CD4-positive, alpha-beta T cell treated with Interleukin-21 for 1 hour (primary cell): ENCODE measurements around the gene CAMTA1.

Experiments used
- DNase-seq: peaks from one replicate; pipeline ENCODE4 v3.0.0-alpha.2; 2020

The CAMTA1 gene

DNA sequence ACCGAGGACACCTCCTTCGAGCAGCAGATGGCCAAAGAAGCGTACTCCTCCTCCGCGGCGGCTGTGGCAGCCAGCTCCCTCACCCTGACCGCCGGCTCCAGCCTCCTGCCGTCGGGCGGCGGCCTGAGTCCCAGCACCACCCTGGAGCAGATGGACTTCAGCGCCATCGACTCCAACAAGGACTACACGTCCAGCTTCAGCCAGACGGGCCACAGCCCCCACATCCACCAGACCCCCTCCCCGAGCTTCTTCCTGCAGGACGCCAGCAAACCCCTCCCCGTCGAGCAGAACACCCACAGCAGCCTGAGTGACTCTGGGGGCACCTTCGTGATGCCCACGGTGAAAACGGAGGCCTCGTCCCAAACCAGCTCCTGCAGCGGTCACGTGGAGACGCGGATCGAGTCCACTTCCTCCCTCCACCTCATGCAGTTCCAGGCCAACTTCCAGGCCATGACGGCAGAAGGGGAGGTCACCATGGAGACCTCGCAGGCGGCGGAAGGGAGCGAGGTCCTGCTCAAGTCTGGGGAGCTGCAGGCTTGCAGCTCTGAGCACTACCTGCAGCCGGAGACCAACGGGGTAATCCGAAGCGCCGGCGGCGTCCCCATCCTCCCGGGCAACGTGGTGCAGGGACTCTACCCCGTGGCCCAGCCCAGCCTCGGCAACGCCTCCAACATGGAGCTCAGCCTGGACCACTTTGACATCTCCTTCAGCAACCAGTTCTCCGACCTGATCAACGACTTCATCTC is 879.1 kb downstream of the CAMTA1 start:
- no peak for DNase-seq

GRCh38 chr1:7664893-7665250 is 879.6 kb downstream of the CAMTA1 start:
- no peak for DNase-seq

- DNase-seq = no peak
Observed at GRCh38 chr1:7666249-7666648, 881.0 kb downstream of the CAMTA1 start.

DNA sequence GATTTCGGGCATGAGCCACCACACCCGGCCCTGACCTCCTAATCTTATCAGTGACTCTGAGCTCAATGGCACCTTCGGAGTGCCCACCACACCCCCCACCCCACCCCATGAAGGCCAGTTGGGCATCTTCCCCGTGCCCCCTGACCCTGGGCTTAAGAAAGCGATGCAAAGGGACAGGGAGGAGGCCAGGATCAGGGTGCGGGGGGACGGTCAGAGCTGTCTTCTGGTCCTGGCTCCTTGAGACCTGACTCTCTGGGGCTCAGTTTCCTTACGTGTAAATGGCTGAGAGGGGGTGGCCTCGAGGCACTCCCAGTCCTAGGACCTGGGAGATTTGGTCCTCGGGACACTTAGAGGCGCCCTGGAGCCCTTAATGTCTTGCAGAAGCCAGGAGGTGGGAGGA is 881.9 kb downstream of the CAMTA1 start:
- DNase-seq = no peak

GRCh38 chr1:7667625-7668218 is 882.5 kb downstream of the CAMTA1 start:
- DNase-seq = peak; percentile 82

DNA sequence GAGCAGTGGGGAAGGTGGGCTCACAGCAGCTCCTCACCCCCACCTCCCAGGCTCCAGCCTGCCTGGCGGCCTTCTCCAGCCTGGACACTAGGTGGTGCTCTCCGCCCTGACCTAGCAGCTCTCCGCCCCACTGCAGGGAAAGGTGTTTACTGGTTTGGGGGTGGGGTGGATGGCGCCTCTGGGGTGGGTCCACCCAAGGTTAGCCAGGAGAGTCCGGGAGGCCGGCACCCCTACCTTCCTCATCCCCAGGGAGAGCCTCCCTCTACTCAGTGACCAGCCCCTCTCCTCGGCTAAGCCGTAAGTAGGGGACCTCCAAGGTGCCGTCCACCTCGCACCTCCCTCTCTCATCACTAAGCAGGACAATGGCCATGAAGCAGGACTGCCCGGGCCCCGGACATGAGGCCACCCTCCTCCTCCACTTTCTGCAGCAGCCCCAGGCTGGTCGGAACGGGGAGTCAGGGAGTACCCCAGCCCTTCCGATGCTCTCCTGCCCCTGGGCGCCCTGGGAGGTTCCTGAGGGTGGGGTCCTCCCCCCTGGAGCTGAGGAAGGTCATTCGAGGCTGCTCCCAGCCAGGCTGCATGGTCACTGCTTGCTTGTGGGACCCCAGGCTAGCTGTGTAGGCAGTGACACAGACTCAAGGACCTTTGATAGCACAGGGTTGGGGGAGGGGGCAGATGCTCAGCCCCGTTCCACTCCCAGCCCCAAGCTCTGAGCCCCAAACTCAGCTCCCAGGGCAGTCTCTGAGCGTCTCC is 884.5 kb downstream of the CAMTA1 start:
- DNase-seq = peak; percentile 63

- no peak for DNase-seq
Observed at GRCh38 chr1:7670334-7671145, 885.3 kb downstream of the CAMTA1 start.

DNA sequence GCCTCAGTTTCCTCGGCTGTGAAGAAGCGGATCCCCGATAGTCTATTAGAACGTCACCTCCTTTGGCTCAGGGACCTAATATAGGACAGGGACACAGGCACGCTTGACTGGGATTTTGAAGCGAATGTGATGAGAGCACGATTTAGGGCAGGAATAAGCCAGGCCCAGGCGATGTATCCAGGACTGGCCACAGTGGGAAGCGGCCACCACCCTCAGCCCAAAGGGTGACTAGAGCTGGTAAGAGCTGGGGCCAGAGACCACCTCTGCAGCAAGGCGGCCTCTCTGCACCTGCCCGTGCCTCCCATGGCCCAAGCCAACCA is 885.9 kb downstream of the CAMTA1 start:
- no peak for DNase-seq

GRCh38 chr1:7671676-7672075 is 886.4 kb downstream of the CAMTA1 start:
- DNase-seq = no peak

- DNase-seq = no peak
Observed at GRCh38 chr1:7672864-7673263, 887.6 kb downstream of the CAMTA1 start.

DNA sequence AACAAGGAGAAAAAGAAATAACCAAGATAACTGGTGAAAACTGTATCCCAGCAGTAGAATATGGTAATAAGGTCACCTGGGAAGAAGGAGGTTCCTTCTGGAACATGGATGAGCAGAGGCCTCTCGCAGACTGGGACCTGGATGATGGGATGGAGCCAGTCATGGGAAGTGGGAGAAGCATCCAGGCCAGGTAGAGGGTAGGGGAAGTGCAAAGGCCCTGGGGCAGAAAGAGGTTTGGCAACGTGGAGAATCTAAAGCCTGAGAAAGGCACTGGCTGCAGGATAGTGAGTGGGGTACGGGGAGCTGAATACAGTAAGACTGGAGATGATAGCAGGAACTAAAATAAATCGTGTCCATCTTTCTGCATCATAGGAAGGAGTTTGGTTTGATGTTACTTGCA is 889.7 kb downstream of the CAMTA1 start:
- no peak for DNase-seq

DNA sequence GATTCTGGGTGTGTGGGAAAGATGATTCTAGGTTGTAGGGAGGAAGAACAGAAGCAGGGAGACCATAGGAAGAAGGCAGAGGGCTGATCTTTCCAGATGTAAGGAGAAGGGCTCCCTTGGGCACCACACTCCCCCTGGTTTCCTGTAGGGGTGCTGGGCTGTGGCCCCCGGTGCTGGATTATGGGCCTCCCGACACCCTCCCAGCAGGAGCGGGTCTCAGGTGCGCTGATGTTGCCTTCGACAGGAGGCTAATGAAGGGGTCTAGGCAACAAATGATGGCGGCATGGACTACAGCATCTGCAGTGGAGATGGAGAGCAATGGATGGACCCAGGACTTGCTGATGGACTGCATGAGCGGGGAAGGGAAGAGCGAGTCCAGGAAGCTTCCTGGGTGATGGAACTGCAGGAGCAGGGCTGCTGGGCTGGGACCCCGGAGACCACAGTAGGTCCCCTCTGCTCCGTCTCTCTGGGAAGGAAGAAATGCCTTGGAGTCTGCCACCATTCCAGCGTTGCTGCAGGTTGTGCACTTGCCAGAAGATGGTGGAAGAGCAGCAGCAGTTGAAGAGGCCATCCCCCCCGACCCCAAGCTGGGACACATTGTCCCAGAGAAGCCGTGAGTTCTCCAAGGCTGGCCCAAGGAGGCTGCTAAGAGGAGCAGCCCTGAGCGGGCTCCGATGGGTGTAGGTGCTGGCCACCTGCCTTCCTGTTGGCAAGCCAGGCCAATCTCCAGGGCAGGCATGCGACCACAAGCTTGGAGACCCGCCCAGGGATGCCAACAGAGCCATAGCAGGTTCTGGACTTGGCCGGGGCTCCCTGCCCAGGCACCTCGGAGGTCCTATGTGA is 890.4 kb downstream of the CAMTA1 start:
- DNase-seq = no peak

DNA sequence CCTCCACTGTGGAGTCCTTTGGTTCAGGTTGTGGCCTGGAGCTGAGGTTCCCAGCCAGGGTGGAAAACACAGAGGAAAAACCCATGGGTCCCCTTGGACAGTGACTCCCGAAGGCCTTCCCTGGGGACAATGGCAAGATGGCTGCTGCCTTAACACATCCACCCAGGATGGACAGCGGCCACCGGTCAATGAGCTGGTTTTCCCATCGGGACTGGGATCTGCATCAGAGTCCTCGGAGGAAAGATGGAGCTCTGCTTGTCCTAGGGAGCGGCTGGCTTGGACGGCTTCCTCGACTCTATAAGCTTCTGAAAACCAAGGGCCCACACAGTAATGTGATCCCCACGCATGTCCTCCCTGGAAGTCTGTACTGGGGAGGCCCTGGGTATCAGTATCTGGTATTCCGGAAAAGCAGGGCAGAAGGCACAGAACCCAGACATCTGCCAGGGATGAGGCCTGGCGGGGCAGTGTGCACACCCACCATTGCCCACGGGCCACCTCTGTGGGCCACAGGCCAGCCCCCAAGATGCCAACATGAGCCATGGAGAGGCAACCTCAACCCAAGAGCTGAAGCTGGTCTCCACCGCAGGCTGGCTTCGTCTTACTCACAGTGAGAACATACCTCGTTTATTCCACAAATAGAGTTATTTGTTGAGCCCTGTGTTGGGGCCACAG is 891.2 kb downstream of the CAMTA1 start:
- DNase-seq = no peak

DNA sequence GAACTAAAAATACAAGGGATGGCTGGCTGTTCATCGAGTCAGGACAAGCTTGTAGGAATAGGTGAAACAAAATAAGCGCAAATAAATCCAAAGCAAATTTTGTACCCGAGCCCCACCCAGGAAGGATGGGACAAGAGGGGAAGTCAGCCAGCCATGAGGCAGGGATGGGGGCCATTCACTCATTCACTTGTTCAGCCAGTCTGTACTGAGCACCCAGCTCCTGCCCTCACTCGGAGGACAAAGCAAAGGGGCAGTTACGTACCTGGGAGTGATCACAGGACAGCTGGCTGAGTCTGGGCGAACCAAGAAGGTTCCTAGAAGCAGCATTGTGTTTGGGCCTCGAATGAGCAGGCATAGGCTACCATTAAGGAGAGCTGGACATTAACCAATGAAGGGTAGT is 891.9 kb downstream of the CAMTA1 start:
- no peak for DNase-seq

DNA sequence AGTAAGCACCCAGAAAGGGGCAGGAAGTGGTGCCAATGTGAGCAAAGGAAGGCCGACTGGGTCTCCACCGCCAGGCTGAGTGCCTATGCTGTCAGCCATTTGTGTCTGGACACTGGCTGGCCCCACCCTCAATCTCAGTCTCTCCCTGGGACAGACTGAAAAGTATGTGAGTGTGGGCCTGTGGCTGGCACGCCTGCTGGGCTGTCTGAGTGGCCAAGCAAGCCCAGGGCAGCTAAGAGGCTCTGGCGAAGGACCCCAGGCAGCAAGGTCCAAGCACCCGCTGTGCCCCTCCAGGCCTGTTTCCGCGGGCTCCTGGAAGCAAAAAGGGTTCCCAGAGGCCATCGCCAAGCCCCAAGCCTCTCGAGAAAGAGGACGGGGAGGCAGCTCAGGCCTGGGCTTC is 892.6 kb downstream of the CAMTA1 start:
- DNase-seq = no peak

GRCh38 chr1:7678491-7679158 is 893.4 kb downstream of the CAMTA1 start:
- no peak for DNase-seq

- no peak for DNase-seq
Observed at GRCh38 chr1:7679159-7679872, 894.1 kb downstream of the CAMTA1 start.

DNA sequence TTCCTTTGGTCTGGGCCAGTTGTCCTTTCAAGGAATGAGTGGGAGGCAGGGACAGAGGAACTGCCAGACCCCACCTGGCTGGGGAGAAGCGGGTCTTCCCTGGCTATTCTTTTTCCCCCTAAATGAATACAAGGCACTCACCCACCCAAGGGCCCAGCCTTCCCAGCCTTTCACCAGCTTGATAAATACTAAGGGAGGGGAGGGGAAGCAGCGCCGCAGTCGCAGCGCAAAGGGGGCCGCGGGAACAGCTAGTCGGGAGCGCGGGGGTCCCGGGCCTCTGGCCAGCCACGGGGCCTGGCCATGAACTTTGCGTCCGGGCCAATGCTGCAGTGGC is 894.6 kb downstream of the CAMTA1 start:
- no peak for DNase-seq

- peak; percentile 56 for DNase-seq
Observed at GRCh38 chr1:7680207-7680954, 895.1 kb downstream of the CAMTA1 start.

DNA sequence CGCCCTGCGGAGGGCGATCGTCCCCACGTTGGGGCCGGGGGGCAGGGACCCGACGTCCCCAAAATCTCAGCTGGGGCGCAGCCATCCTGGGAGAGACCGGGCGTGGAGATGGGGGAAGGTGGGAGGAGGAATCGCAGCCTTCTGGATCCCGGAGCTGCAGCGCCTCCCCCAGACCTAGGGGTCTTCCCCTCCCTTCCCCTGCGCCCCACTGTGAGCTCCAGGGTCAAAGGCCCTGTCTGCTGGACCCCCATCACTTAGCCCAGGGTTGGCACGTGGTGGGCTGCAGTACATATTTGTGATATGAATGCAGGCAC is 895.7 kb downstream of the CAMTA1 start:
- no peak for DNase-seq
